Upper lobe of left lung (tissue), 4 donors: Measurements from ENCODE around the gene NPDC1.

Experiments used
- CTCF ChIP-seq, 6 experiments: fragments of 450-650 bp in 4 of 6; fragments of 200-600 bp in 2 of 6; sonication (generic) in 2 of 6; IDR thresholded peaks; one replicate each; pipeline ENCODE4 v1.5.1; 2016 to 2019; ENCODE audit warnings: antibody characterized with exemption in 6 of 6
- POLR2A ChIP-seq, 4 donors: fragments of 450-650 bp; IDR thresholded peaks; one replicate each; pipeline ENCODE4 v1.5.1; 2016 to 2017; ENCODE audit warnings: antibody characterized with exemption in 4 of 4, mild to moderate bottlenecking in 2 of 4

- TF ChIP-seq CTCF (IDR thresholded peaks at IDR 0.05) (no peak), POLR2A (IDR thresholded peaks at IDR 0.05) (no peak)
These were observed 20.4 kb downstream of the NPDC1 start for GRCh38 chr9:137025517-137025966.
